ENCODE data around the gene PANK2. TPM values are rescaled to one million over a fixed set of nuclear protein-coding genes. Genes with fewer than 3 reads are reported as not detected.

PANK2 gene
- total RNA-seq, 1 donor from 2014 or later: 60.3 TPM

- H3K27me3 Mint-ChIP-seq (ENCODE audit: unreplicated experiment): peaks cover 8% of the 10 kb centered on the region
- peaks cover 4% of the 10 kb centered on the region for H3K36me3 Mint-ChIP-seq (ENCODE audit: unreplicated experiment)
- DNase-seq: no peak
- TF ChIP-seq CTCF (IDR thresholded peaks at IDR 0.05; ENCODE audit: partially characterized antibody, unreplicated experiment): no peak
- peaks cover 12% of the 10 kb centered on the region for H3K9me3 Mint-ChIP-seq (ENCODE audit: unreplicated experiment)
- H3K4me3 Mint-ChIP-seq (ENCODE audit: unreplicated experiment): no peak overlapping the region
- H3K4me1 Mint-ChIP-seq (ENCODE audit: low read depth, unreplicated experiment): peaks cover 40% of the 10 kb centered on the region
- H3K27ac Mint-ChIP-seq (ENCODE audit: unreplicated experiment): no peak overlapping the region
These were observed 30.2 kb downstream of the PANK2 start for GRCh38 chr20:3919352-3919751.

- Mint-ChIP-seq H3K9me3 (ENCODE audit: unreplicated experiment) (peaks cover 31% of the 10 kb centered on the region), H3K4me3 (ENCODE audit: unreplicated experiment) (peak overlapping the region; percentile 70), H3K36me3 (ENCODE audit: unreplicated experiment) (no peaks in the 10 kb centered on the region), H3K27me3 (ENCODE audit: unreplicated experiment) (peaks cover 19% of the 10 kb centered on the region), H3K4me1 (ENCODE audit: low read depth, unreplicated experiment) (peaks cover 41% of the 10 kb centered on the region), H3K27ac (ENCODE audit: unreplicated experiment) (peak overlapping the region; percentile 70)
- DNase-seq: no peak
- TF ChIP-seq CTCF (IDR thresholded peaks at IDR 0.05; ENCODE audit: partially characterized antibody, unreplicated experiment): no peak
These were observed 33.2 kb downstream of the PANK2 start for GRCh38 chr20:3922223-3922982.

- Mint-ChIP-seq H3K9me3 (ENCODE audit: unreplicated experiment) (peaks cover 36% of the 10 kb centered on the region), H3K27ac (ENCODE audit: unreplicated experiment) (peak overlapping the region; percentile 70), H3K27me3 (ENCODE audit: unreplicated experiment) (peaks cover 24% of the 10 kb centered on the region), H3K4me3 (ENCODE audit: unreplicated experiment) (peak overlapping the region; percentile 70), H3K36me3 (ENCODE audit: unreplicated experiment) (no peaks in the 10 kb centered on the region), H3K4me1 (ENCODE audit: low read depth, unreplicated experiment) (peaks cover 45% of the 10 kb centered on the region)
- TF ChIP-seq CTCF (IDR thresholded peaks at IDR 0.05; ENCODE audit: partially characterized antibody, unreplicated experiment): no peak
- DNase-seq: no peak
These were observed 33.8 kb downstream of the PANK2 start for GRCh38 chr20:3922983-3923339.

- Mint-ChIP-seq H3K9me3 (ENCODE audit: unreplicated experiment) (peaks cover 42% of the 10 kb centered on the region), H3K4me3 (ENCODE audit: unreplicated experiment) (peak overlapping the region; percentile 25), H3K27me3 (ENCODE audit: unreplicated experiment) (peaks cover 28% of the 10 kb centered on the region), H3K4me1 (ENCODE audit: low read depth, unreplicated experiment) (peaks cover 49% of the 10 kb centered on the region), H3K36me3 (ENCODE audit: unreplicated experiment) (no peaks in the 10 kb centered on the region), H3K27ac (ENCODE audit: unreplicated experiment) (peak overlapping the region; percentile 57)
- no peak for TF ChIP-seq CTCF (IDR thresholded peaks at IDR 0.05; ENCODE audit: partially characterized antibody, unreplicated experiment)
- DNase-seq: no peak
These were observed 34.6 kb downstream of the PANK2 start for GRCh38 chr20:3923818-3924217.

- no peak for DNase-seq
- Mint-ChIP-seq H3K27ac (ENCODE audit: unreplicated experiment) (peak overlapping the region; percentile 72), H3K27me3 (ENCODE audit: unreplicated experiment) (peaks cover 28% of the 10 kb centered on the region), H3K4me3 (ENCODE audit: unreplicated experiment) (no peak overlapping the region), H3K9me3 (ENCODE audit: unreplicated experiment) (peaks cover 48% of the 10 kb centered on the region), H3K36me3 (ENCODE audit: unreplicated experiment) (no peaks in the 10 kb centered on the region), H3K4me1 (ENCODE audit: low read depth, unreplicated experiment) (peaks cover 47% of the 10 kb centered on the region)
- no peak for TF ChIP-seq CTCF (IDR thresholded peaks at IDR 0.05; ENCODE audit: partially characterized antibody, unreplicated experiment)
These were observed 35.3 kb downstream of the PANK2 start for GRCh38 chr20:3924304-3925112.
